Neural progenitor cell (in vitro differentiated cells): ENCODE measurements around the gene SHISA5. TPM values are rescaled to one million over a fixed set of nuclear protein-coding genes. Genes with fewer than 3 reads are reported as not detected.
"Not testable (repeated sequence)": the region's sequence is repeated elsewhere in the genome, so short reads cannot be mapped to it uniquely, and the experiment has no call there.

Experiments
- DNase-seq: peaks from one replicate; pipeline ENCODE4 v3.0.0-alpha.2; 2016; ENCODE audit warnings: low spot score
- H2AFZ ChIP-seq: fragments of 200-600 bp; sonication (generic); replicated peaks from 2 replicates; pipeline ENCODE4 v1.6.1; 2016; ENCODE audit warnings: antibody characterized with exemption
- H3F3A ChIP-seq: fragments of 200-600 bp; sonication (generic); 2 replicates; pipeline ENCODE4 v1.6.1; 2016; ENCODE audit warnings: antibody characterized with exemption, low read depth
- H3K27ac ChIP-seq: fragments of 200-600 bp; sonication (generic); 2 replicates; pipeline ENCODE4 v1.5.1; 2016; ENCODE audit warnings: mild to moderate bottlenecking
- H3K27me3 ChIP-seq: fragments of 200-600 bp; sonication (generic); 2 replicates; pipeline ENCODE4 v1.6.1; 2016; ENCODE audit warnings: mild to moderate bottlenecking, moderate library complexity
- H3K36me3 ChIP-seq: fragments of 200-600 bp; sonication (generic); 2 replicates; pipeline ENCODE4 v1.5.1; 2016
- H3K4me1 ChIP-seq: fragments of 200-600 bp; sonication (generic); 2 replicates; pipeline ENCODE4 v1.6.1; 2016; ENCODE audit warnings: mixed run types
- H3K4me2 ChIP-seq: fragments of 200-600 bp; sonication (generic); 2 replicates; pipeline ENCODE4 v1.6.1; 2016
- H3K4me3 ChIP-seq: fragments of 200-600 bp; sonication (generic); 2 replicates; pipeline ENCODE4 v1.5.1; 2016
- H3K79me2 ChIP-seq: fragments of 200-600 bp; sonication (generic); 2 replicates; pipeline ENCODE4 v1.6.1; 2016; ENCODE audit warnings: low read depth
- H3K9ac ChIP-seq: fragments of 200-600 bp; sonication (generic); 2 replicates; pipeline ENCODE4 v1.6.1; 2016
- H3K9me3 ChIP-seq: fragments of 200-600 bp; sonication (generic); 2 replicates; pipeline ENCODE4 v1.5.1; 2016; ENCODE audit warnings: low read depth
- H4K20me1 ChIP-seq: fragments of 200-600 bp; sonication (generic); 2 replicates; pipeline ENCODE4 v1.6.1; 2016; ENCODE audit warnings: low read depth
- H3K27ac Mint-ChIP-seq: 3 replicates; pipeline ENCODE4 v1.8.0; 2021; ENCODE audit warnings: mixed read lengths
- H3K27me3 Mint-ChIP-seq: 2 replicates; pipeline ENCODE4 v1.8.0; 2022; ENCODE audit warnings: low read depth, mild to moderate bottlenecking, inconsistent platforms, moderate library complexity, mixed read lengths; ENCODE audit not compliant: insufficient read depth
- H3K36me3 Mint-ChIP-seq: 3 replicates; pipeline ENCODE4 v1.8.0; 2021; ENCODE audit warnings: mixed read lengths
- H3K4me1 Mint-ChIP-seq: 3 replicates; pipeline ENCODE4 v1.8.0; 2021; ENCODE audit warnings: mixed read lengths
- H3K4me3 Mint-ChIP-seq: 3 replicates; pipeline ENCODE4 v1.8.0; 2021; ENCODE audit warnings: mild to moderate bottlenecking, moderate library complexity, mixed read lengths
- H3K9me3 Mint-ChIP-seq: 3 replicates; pipeline ENCODE4 v1.8.0; 2020; ENCODE audit warnings: mixed read lengths
- CTCF ChIP-seq: fragments of 200-600 bp; sonication (generic); IDR thresholded peaks from 2 replicates; pipeline ENCODE4 v1.5.1; 2017; ENCODE audit warnings: antibody characterized with exemption, mild to moderate bottlenecking
- EZH2 ChIP-seq: fragments of 200-600 bp; sonication (generic); IDR thresholded peaks from 2 replicates; pipeline ENCODE4 v1.6.1; 2017; ENCODE audit warnings: antibody characterized with exemption, mild to moderate bottlenecking, moderate library complexity
- EZH2phosphoT487 ChIP-seq: fragments of 200-600 bp; sonication (generic); IDR thresholded peaks from 2 replicates; pipeline ENCODE4 v1.6.1; 2017; ENCODE audit warnings: antibody characterized with exemption
- total RNA-seq: library from RNA; depleted of rRNA; stranded (reverse); fragments of >200 nt; gene quantifications from 2 replicates; pipeline ENCODE4 v1.2.3, GENCODE V29; 2015; ENCODE audit warnings: low replicate concordance

SHISA5 gene, protein sequence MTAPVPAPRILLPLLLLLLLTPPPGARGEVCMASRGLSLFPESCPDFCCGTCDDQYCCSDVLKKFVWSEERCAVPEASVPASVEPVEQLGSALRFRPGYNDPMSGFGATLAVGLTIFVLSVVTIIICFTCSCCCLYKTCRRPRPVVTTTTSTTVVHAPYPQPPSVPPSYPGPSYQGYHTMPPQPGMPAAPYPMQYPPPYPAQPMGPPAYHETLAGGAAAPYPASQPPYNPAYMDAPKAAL
- 54.8 and 133 TPM in 2 replicates for total RNA-seq

DNA sequence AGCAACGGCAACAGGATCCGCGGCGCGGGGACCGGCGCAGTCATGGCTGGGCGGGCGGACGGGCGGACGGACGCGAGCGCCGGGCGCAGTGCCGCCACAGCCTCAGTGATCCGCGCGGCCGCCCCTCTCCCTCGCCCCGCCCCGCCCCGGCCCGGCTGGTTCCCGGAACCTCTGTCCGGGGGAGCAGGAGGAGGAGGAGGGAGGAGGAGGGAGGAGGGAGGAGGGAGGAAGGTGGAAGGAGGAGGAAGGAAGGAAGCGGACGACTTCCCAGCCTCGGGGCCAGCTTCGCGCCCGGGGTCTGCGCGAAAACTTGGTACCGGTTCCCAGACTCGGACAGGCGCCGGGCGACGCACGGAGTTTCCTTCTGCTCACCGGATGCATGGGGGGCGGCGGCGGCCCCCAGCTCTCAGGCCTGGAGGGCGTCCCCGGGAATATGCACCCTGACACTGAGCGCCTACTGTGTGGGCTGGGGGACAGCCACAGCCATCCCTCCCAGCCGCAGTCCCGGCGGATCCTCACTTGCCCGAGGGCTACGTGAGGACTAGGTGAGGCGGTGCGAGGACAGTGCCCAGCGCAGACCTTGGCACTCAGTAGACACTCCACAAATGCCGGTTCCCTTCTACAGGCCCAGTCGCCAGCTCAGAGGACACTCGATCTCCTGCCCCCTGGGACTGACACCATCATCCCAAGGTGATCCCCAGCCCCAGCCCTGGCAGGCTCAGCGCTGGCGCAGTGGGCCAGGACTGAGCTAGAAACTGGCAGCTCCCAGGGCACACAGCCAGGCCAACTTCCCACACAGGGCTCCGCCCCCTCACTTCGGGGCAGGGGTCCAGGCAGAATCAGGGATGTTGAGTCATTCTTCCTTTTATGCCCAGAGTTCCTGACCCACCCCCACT, at the start of gene SHISA5:
TSS of gene SHISA5 (minus strand) at position 124 of the 896 bp plus-strand sequence. CDS start at position 44, 80 bp downstream.
- H3K4me1 ChIP-seq, result peaks cover 14% of the 10 kb centered on the region
- H4K20me1 ChIP-seq, result no peaks in the 10 kb centered on the region
- H3K4me3 Mint-ChIP-seq, result peak within 1 kb of the TSS; percentile 84
- peak within 1 kb of the TSS; percentile 64 for H3K4me3 ChIP-seq
- H3K4me2 ChIP-seq, result peak within 1 kb of the TSS; percentile 97
- TF ChIP-seq EZH2phosphoT487 (no peak), CTCF (no peak)
- H2AFZ ChIP-seq, result peak within 1 kb of the TSS; percentile 71
- H3K36me3 Mint-ChIP-seq, result peaks cover 10% of the 10 kb centered on the region
- no peak within 1 kb of the TSS for H3K27ac Mint-ChIP-seq
- peaks cover 19% of the 10 kb centered on the region for H3F3A ChIP-seq
- H3K27ac ChIP-seq, result no peak within 1 kb of the TSS
- H3K27me3 ChIP-seq, result no peaks in the 10 kb centered on the region
- H3K36me3 ChIP-seq, result no peaks in the 10 kb centered on the region
- no peaks in the 10 kb centered on the region for H3K9me3 Mint-ChIP-seq
- peaks cover 35% of the 10 kb centered on the region for H3K4me1 Mint-ChIP-seq
- H3K9ac ChIP-seq, result peak within 1 kb of the TSS; percentile 34
- H3K79me2 ChIP-seq, result peaks cover 6% of the 10 kb centered on the region
- no peaks in the 10 kb centered on the region for H3K9me3 ChIP-seq
- DNase-seq, result peak; percentile 80
- peaks cover 12% of the 10 kb centered on the region for H3K27me3 Mint-ChIP-seq

DNA sequence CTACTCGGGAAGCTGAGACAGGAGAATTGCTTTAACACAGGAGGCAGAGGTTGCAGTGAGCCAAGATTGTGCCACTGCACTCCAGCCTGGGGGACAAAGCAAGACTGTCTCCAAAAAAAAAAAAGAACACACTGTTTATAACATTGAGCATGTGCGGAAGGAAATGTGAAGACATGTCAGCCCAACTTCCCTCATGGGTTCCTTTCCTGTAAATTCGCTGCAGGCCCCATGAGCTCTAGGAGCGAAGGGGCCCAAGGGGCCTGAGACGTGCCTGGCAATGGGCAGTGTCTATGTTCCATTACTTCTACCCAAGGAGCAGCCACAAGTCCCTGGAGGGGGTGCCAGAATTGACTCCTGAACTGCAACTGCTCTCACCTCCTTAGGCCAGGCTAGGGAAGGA, 49.4 kb upstream of the SHISA5 start:
- TF ChIP-seq EZH2 (no peak), CTCF (no peak), EZH2phosphoT487 (no peak)
- Histone ChIP-seq H4K20me1 (peaks cover 59% of the 10 kb centered on the region), H3K9ac (no peak overlapping the region), H3K79me2 (peaks cover 40% of the 10 kb centered on the region), H3K4me3 (no peak overlapping the region), H3K4me1 (peaks cover 19% of the 10 kb centered on the region), H3K9me3 (no peaks in the 10 kb centered on the region), H3K27ac (no peak overlapping the region), H3F3A (peaks cover 15% of the 10 kb centered on the region), H3K36me3 (no peaks in the 10 kb centered on the region), H2AFZ (no peak overlapping the region), H3K4me2 (no peak overlapping the region), H3K27me3 (no peaks in the 10 kb centered on the region)
- no peaks in the 10 kb centered on the region for H3K9me3 Mint-ChIP-seq
- H3K4me3 Mint-ChIP-seq, result no peak overlapping the region
- peaks cover 5% of the 10 kb centered on the region for H3K27me3 Mint-ChIP-seq
- DNase-seq, result no peak
- no peak overlapping the region for H3K27ac Mint-ChIP-seq
- peaks cover 46% of the 10 kb centered on the region for H3K4me1 Mint-ChIP-seq
- H3K36me3 Mint-ChIP-seq, result peaks cover 16% of the 10 kb centered on the region

GRCh38 chr3:48552111-48552951, 48.4 kb upstream of the SHISA5 start:
- Histone ChIP-seq H3K27ac (no peak overlapping the region), H4K20me1 (peaks cover 59% of the 10 kb centered on the region), H3K36me3 (no peaks in the 10 kb centered on the region), H3K9me3 (no peaks in the 10 kb centered on the region), H3K9ac (no peak overlapping the region), H3K4me1 (peaks cover 18% of the 10 kb centered on the region), H3K4me3 (no peak overlapping the region), H2AFZ (no peak overlapping the region), H3F3A (peaks cover 11% of the 10 kb centered on the region), H3K79me2 (peaks cover 40% of the 10 kb centered on the region), H3K27me3 (no peaks in the 10 kb centered on the region), H3K4me2 (no peak overlapping the region)
- H3K4me1 Mint-ChIP-seq, result peaks cover 41% of the 10 kb centered on the region
- peaks cover 16% of the 10 kb centered on the region for H3K36me3 Mint-ChIP-seq
- no peak for DNase-seq
- H3K4me3 Mint-ChIP-seq, result no peak overlapping the region
- TF ChIP-seq EZH2, result no peak
- no peak for TF ChIP-seq CTCF
- TF ChIP-seq EZH2phosphoT487, result no peak
- H3K27me3 Mint-ChIP-seq, result peaks cover 3% of the 10 kb centered on the region
- no peaks in the 10 kb centered on the region for H3K9me3 Mint-ChIP-seq
- no peak overlapping the region for H3K27ac Mint-ChIP-seq

DNA sequence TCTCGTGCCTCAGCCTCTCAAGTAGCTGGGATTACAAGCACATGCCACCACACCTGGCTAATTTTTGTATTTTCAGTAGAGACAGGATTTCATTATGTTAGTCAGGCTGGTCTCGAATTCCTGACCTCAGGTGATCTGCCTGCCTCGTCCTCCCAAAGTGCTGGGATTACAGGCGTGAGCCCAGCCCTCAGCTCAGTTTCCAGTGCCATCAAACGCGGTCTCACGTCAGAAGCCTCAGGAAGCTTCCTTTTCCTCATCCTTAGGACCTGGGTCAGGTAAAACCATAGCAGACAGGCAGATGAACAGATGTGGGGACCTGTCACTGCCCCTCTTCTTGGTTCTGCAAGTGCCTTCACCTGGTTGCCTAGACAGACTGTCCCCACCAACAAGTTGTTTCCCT, 47.7 kb upstream of the SHISA5 start:
- DNase-seq, H2AFZ ChIP-seq, H3F3A ChIP-seq, H3K27me3 Mint-ChIP-seq, H3K27me3 ChIP-seq, H3K27ac Mint-ChIP-seq, H3K9ac ChIP-seq, H3K4me3 ChIP-seq, H3K4me2 ChIP-seq, H3K36me3 ChIP-seq, H3K9me3 Mint-ChIP-seq, H3K27ac ChIP-seq, H3K4me3 Mint-ChIP-seq, H3K9me3 ChIP-seq: not testable (repeated sequence)
- Mint-ChIP-seq H3K4me1 (peaks cover 39% of the 10 kb centered on the region), H3K36me3 (peaks cover 23% of the 10 kb centered on the region)
- Histone ChIP-seq H3K4me1 (peaks cover 18% of the 10 kb centered on the region), H4K20me1 (peaks cover 59% of the 10 kb centered on the region), H3K79me2 (peaks cover 40% of the 10 kb centered on the region)
